Stomach smooth muscle (tissue), 2 donors: ENCODE data around the gene C17orf67.

Experiments used
- H3K27ac ChIP-seq: one replicate; pipeline ENCODE4 v1.7.0; 2013; ENCODE audit warnings: mild to moderate bottlenecking, low read length, inconsistent platforms
- H3K27me3 ChIP-seq, 2 donors: one replicate each; pipeline ENCODE4 v1.7.0; 2013; ENCODE audit warnings: low read length in 2 of 2; ENCODE audit not compliant: insufficient read depth in 2 of 2, control insufficient read depth in 1 of 2
- H3K36me3 ChIP-seq, 2 donors: one replicate each; pipeline ENCODE4 v1.7.0; 2013; ENCODE audit warnings: low read length in 2 of 2; ENCODE audit not compliant: control insufficient read depth in 2 of 2, insufficient read depth in 2 of 2
- H3K4me1 ChIP-seq: one replicate; pipeline ENCODE4 v1.7.0; 2013; ENCODE audit warnings: low read length; ENCODE audit not compliant: control insufficient read depth, insufficient read depth
- H3K4me3 ChIP-seq, 2 donors: one replicate each; pipeline ENCODE4 v1.7.0; 2013; ENCODE audit warnings: low read length in 2 of 2
- H3K9ac ChIP-seq, 2 donors: one replicate each; pipeline ENCODE4 v1.7.0; 2013; ENCODE audit warnings: low read length in 2 of 2, mild to moderate bottlenecking in 1 of 2
- H3K9me3 ChIP-seq, 2 donors: one replicate each; pipeline ENCODE4 v1.7.0; 2013; ENCODE audit warnings: low read length in 2 of 2; ENCODE audit not compliant: control insufficient read depth in 2 of 2
- donor health status: healthy.
- donor health status: Pancreatic carcinoma.

The C17orf67 gene

DNA sequence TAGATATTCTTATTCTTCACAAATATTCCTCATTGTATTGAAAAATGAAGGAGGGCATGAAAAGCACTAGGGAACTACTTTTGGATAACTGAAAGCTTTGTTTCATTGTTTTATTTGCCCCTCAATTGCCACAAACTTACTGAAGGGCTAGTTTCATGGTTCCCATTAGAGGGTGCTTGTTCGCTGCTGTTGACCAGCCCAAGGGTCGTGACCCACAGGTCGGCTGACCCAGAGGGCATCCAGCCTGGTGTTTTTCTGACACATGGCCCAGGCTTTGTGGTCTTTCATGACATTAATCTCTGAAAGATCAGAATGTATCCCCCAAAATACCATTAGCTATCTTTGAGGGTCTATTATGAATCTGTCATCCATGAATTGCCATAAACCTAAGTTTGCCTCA lies 30.3 kb upstream of the C17orf67 start:
- Histone ChIP-seq H3K9ac (no peak overlapping the region), H3K4me1 (no peaks in the 10 kb centered on the region), H3K27ac (no peak overlapping the region), H3K9me3 (no peaks in the 10 kb centered on the region), H3K4me3 (no peak overlapping the region), H3K27me3 (no peaks in the 10 kb centered on the region), H3K36me3 (peaks cover 12 to 17% of the 10 kb centered on the region in 2 donors)

- Histone ChIP-seq H3K4me1 (no peaks in the 10 kb centered on the region), H3K4me3 (no peak overlapping the region), H3K27ac (no peak overlapping the region), H3K9ac (no peak overlapping the region), H3K27me3 (no peaks in the 10 kb centered on the region), H3K9me3 (no peaks in the 10 kb centered on the region), H3K36me3 (peaks cover 12 to 20% of the 10 kb centered on the region in 2 donors)
Measured at GRCh38 chr17:56861899-56862298, 28.2 kb upstream of the C17orf67 start.

- Histone ChIP-seq H3K27me3 (no peaks in the 10 kb centered on the region), H3K27ac (no peak overlapping the region), H3K9me3 (no peaks in the 10 kb centered on the region), H3K4me1 (no peaks in the 10 kb centered on the region), H3K36me3 (peaks cover 18 to 21% of the 10 kb centered on the region in 2 donors), H3K9ac (no peak overlapping the region), H3K4me3 (no peak overlapping the region)
Measured at GRCh38 chr17:56851008-56851407, 17.3 kb upstream of the C17orf67 start.

DNA sequence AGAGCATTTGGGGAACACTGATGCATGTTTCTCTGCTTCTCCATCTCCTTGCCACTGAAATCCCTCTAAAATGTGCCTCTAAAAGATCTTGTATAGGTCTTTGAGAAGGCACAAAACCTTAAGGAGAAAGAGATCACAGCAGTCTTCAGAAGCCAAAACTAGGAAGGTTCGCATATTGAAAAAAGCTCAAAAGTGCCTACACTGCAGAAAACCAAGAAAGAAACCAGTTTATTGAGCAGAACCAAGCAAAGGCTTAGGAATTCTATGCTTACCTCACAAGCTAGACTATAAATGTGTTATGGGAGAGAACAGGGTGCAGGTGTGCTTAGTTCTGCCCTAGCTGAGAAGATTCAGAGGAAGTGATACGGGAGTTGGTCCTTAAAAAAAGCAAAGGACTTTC lies 16.9 kb upstream of the C17orf67 start:
- Histone ChIP-seq H3K9me3 (no peaks in the 10 kb centered on the region), H3K9ac (no peak overlapping the region), H3K4me1 (no peaks in the 10 kb centered on the region), H3K27ac (no peak overlapping the region), H3K36me3 (peaks cover 18 to 21% of the 10 kb centered on the region in 2 donors), H3K4me3 (no peak overlapping the region), H3K27me3 (no peaks in the 10 kb centered on the region)

DNA sequence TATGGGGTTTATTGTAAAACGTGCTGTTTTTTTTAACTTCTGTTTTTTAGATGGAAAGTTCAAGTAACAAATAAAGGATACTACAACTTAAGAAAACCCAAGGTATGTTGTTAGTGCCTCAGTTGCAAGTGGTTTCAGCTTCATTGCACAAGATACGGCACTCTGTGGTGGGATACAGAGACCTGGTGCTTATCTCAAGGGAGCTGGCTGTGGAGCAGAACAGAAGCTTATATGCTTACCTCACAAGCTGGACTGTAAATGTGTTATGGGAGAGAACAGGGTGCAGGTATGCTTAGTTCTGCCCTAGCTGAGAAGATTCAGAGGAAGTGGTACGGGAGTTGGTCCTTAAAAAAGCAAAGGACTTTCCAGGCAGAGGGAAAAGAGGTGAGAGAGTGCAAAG lies 15.4 kb upstream of the C17orf67 start:
- no peaks in the 10 kb centered on the region for H3K4me1 ChIP-seq
- H3K9ac ChIP-seq = no peak overlapping the region
- no peak overlapping the region for H3K4me3 ChIP-seq
- no peak overlapping the region for H3K27ac ChIP-seq
- peaks cover 18% of the 10 kb centered on the region in 2 donors for H3K36me3 ChIP-seq
- H3K27me3 ChIP-seq = no peaks in the 10 kb centered on the region
- H3K9me3 ChIP-seq = no peaks in the 10 kb centered on the region

DNA sequence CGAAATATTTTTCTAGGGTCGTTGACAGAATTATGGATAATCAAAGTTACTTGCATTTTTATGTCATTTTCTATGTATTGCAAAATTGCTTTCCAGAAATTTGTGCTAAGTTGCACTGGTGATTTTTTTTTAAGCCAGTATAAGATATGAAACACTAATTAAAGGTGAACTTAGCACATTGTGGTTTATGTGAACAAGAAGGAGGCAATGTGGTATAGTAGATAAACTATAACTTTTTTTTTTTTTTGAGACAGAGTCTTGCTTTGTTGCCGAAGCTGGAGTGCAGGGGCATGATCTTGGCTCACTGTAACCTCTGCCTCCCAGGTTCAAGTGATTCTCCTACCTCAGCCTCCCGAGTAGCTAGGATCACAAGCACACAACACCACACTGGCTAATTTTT lies 13.4 kb upstream of the C17orf67 start:
- Histone ChIP-seq H3K36me3 (peaks cover 18% of the 10 kb centered on the region in 2 donors), H3K9me3 (no peaks in the 10 kb centered on the region), H3K4me1 (no peaks in the 10 kb centered on the region), H3K27me3 (no peaks in the 10 kb centered on the region), H3K27ac (no peak overlapping the region), H3K4me3 (no peak overlapping the region), H3K9ac (no peak overlapping the region)

DNA sequence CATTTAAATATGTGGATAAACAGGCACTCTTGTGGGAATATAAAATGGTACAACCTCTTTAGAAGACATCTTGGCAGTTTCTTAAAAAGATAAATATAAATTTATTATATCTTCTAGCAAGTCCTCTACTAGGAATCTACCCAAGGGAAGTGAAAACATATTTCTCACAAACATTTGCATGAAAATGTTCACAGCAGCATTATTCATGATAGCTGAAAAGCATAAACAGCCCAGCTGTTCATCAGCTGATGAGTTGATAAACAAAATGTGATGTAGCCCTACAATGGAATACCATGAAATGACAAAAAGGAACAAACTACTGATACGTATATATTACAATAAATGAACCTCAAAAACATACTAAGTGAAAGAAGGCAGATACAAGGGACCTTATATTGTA lies 12.2 kb upstream of the C17orf67 start:
- peaks cover 10 to 11% of the 10 kb centered on the region in 2 donors for H3K36me3 ChIP-seq
- no peaks in the 10 kb centered on the region for H3K4me1 ChIP-seq
- no peak overlapping the region for H3K9ac ChIP-seq
- H3K27ac ChIP-seq = no peak overlapping the region
- no peak overlapping the region for H3K4me3 ChIP-seq
- no peaks in the 10 kb centered on the region for H3K9me3 ChIP-seq
- no peaks in the 10 kb centered on the region for H3K27me3 ChIP-seq

DNA sequence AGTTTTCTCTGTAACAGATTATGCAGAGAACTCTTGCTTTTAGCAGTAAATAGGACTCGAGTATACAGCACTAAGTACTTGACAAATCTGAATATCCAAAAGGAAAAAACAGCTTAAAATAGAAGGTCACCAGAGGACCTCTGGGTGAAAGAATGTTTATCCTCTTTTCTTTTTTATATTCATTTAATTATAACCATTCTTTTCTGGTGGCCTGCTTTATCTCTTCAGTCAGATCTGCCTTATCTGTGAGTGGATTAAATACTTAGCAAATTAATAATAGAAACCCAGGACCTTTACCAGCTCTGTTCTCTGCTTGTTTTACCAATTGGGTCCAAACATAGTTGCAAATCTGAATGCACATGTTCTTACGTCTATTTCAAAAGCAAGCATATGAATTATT lies 8.9 kb upstream of the C17orf67 start:
- H3K27me3 ChIP-seq = no peaks in the 10 kb centered on the region
- H3K4me1 ChIP-seq = no peaks in the 10 kb centered on the region
- H3K9ac ChIP-seq = no peak overlapping the region
- H3K27ac ChIP-seq = no peak overlapping the region
- no peaks in the 10 kb centered on the region for H3K9me3 ChIP-seq
- no peak overlapping the region for H3K4me3 ChIP-seq
- peaks cover 0 to 3% of the 10 kb centered on the region in 2 donors for H3K36me3 ChIP-seq

GRCh38 chr17:56838687-56839086 lies 5.0 kb upstream of the C17orf67 start:
- H3K4me1 ChIP-seq = peaks cover 10% of the 10 kb centered on the region
- H3K36me3 ChIP-seq = peaks cover 0 to 3% of the 10 kb centered on the region in 2 donors
- no peaks in the 10 kb centered on the region for H3K9me3 ChIP-seq
- H3K27ac ChIP-seq = no peak overlapping the region
- no peaks in the 10 kb centered on the region for H3K27me3 ChIP-seq
- no peak overlapping the region for H3K4me3 ChIP-seq
- H3K9ac ChIP-seq = no peak overlapping the region

DNA sequence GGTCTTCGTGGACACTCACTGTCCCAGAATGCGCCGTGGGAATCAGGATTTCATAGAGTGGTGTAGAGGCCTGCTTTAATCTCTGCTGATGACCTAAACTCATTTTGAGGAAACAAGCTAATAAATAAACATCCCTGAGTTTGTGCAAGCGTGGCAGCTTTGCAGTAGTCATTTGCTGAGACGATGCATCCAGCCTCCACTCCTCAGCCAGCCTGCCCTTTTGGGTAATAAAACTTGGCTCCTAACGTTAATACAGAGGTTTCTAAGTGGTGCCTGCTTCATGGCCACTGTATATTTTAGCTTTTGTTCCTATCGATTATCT lies 1.5 kb upstream of the C17orf67 start:
- Histone ChIP-seq H3K27me3 (no peaks in the 10 kb centered on the region), H3K9me3 (no peaks in the 10 kb centered on the region), H3K27ac (peak overlapping the region; percentile 62), H3K4me3 (peak overlapping the region; percentile 67 to 83), H3K9ac (peak overlapping the region in 1 of 2 donors; percentile 62), H3K4me1 (peaks cover 22% of the 10 kb centered on the region), H3K36me3 (peaks cover 3% of the 10 kb centered on the region in 2 donors)

DNA sequence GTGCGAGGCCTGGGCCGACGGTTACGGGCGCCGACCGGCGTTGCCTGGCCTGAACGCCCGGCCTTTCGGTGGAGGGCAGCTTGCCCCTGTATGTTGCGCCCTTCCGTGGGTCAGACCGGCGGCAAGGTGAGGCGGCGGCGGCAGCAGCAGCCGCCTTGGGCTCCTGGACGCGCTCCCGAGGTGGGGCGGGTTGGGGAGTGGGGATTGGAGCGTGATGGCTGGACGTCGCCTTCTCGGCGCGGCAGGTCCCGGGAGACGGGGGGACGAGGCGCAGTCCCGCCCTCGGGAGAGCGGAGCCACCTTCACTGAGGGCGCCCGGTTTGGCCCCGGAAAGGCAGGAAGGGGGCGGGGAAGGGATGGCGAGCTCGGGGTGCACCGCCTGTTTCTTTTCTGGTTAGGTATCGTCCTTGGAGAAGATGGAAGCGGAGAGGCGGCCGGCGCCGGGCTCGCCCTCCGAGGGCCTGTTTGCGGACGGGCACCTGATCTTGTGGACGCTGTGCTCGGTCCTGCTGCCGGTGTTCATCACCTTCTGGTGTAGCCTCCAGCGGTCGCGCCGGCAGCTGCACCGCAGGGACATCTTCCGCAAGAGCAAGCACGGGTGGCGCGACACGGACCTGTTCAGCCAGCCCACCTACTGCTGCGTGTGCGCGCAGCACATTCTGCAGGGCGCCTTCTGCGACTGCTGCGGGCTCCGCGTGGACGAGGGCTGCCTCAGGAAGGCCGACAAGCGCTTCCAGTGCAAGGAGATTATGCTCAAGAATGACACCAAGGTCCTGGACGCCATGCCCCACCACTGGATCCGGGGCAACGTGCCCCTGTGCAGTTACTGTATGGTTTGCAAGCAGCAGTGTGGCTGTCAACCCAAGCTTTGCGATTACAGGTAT lies 902 bp upstream of the C17orf67 start:
- peaks cover 3% of the 10 kb centered on the region in 2 donors for H3K36me3 ChIP-seq
- no peaks in the 10 kb centered on the region for H3K27me3 ChIP-seq
- H3K9me3 ChIP-seq = no peaks in the 10 kb centered on the region
- H3K4me3 ChIP-seq = peak overlapping the region; percentile 67 to 83
- peak overlapping the region; percentile 62 for H3K27ac ChIP-seq
- H3K4me1 ChIP-seq = peaks cover 22% of the 10 kb centered on the region
- peak overlapping the region; percentile 62 to 70 for H3K9ac ChIP-seq
